ENCODE results near the gene ANXA4. TPM values are rescaled to one million over a fixed set of nuclear protein-coding genes. Genes with fewer than 3 reads are reported as not detected.

The ANXA4 gene
- total RNA-seq, 2 experiments from 2014 or later = 21.4 to 23.9 TPM

- peaks cover 13% of the 10 kb centered on the region for H3K4me1 Mint-ChIP-seq (ENCODE audit: low read depth)
- H3K4me3 Mint-ChIP-seq = peak overlapping the region; percentile 37
- no peaks in the 10 kb centered on the region for H3K27me3 Mint-ChIP-seq (ENCODE audit: low read depth)
- CTCF ChIA-PET = interaction anchor here (0.8 kb wide), 1 partner anchor 80 kb away, joined by 3 read pairs; no protein-coding TSS in a partner anchor
- intact Hi-C loops (cut with micrococcal nuclease) = no loop called here
- H3K27ac Mint-ChIP-seq = peak overlapping the region; percentile 48
- H3K36me3 Mint-ChIP-seq (ENCODE audit: low read depth) = peaks cover 2% of the 10 kb centered on the region
- peak; percentile 25 for DNase-seq
- H3K9me3 Mint-ChIP-seq = no peaks in the 10 kb centered on the region
These were observed 62.5 kb downstream of the ANXA4 start for GRCh38 chr2:69804416-69804815.

GRCh38 chr2:69805887-69806286, 64.0 kb downstream of the ANXA4 start:
- no peaks in the 10 kb centered on the region for H3K27me3 Mint-ChIP-seq (ENCODE audit: low read depth)
- no peaks in the 10 kb centered on the region for H3K9me3 Mint-ChIP-seq
- no peak overlapping the region for H3K4me3 Mint-ChIP-seq
- peaks cover 13% of the 10 kb centered on the region for H3K4me1 Mint-ChIP-seq (ENCODE audit: low read depth)
- H3K27ac Mint-ChIP-seq = no peak overlapping the region
- CTCF ChIA-PET = interaction anchor here (0.6 to 2.8 kb wide), 3 partner anchors 11 to 241 kb away, joined by 3 to 16 read pairs (median 6); no protein-coding TSS in a partner anchor
- peaks cover 2% of the 10 kb centered on the region for H3K36me3 Mint-ChIP-seq (ENCODE audit: low read depth)
- no peak for DNase-seq
- intact Hi-C loops (cut with micrococcal nuclease) = no loop called here

DNA sequence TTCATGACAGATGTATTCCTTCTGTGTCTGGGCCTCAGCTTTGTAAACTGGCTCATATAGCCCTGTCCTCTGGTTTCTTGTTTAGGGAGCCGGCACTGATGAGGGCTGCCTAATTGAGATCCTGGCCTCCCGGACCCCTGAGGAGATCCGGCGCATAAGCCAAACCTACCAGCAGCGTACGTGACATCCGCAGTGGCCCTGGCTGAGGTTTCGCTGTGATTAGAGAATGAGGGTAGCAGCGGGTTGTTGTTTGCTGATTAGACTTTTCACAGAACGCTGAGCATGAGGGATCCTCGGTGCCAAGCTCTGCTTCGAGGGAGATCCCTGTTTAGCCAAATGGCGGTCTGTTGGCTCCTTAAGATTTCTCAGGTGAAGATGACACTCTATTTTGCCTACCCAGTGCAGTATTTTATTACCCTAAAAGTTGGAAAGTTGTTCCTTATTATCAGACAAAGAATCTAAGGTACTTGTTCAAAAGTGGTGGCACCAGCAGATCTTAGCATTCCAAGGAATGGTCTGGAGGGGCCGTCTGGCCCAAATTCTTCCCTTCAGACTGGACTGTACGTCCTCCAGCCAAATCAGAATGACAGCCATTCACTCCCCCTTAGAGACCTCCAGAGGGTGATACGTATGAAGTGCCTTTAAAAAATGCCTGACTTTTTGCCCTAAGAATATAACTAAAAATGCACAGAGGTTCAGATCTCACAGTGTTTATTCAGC, 66.0 kb downstream of the ANXA4 start:
- H3K9me3 Mint-ChIP-seq = no peaks in the 10 kb centered on the region
- H3K27me3 Mint-ChIP-seq (ENCODE audit: low read depth) = no peaks in the 10 kb centered on the region
- H3K27ac Mint-ChIP-seq = no peak overlapping the region
- intact Hi-C loops (cut with micrococcal nuclease) = no loop called here
- DNase-seq = no peak
- H3K4me1 Mint-ChIP-seq (ENCODE audit: low read depth) = peaks cover 13% of the 10 kb centered on the region
- CTCF ChIA-PET = interaction anchor here (2.5 to 2.8 kb wide), 2 partner anchors 83 to 84 kb away, joined by 16 to 18 read pairs; no protein-coding TSS in a partner anchor
- H3K4me3 Mint-ChIP-seq = no peak overlapping the region
- H3K36me3 Mint-ChIP-seq (ENCODE audit: low read depth) = peaks cover 2% of the 10 kb centered on the region

DNA sequence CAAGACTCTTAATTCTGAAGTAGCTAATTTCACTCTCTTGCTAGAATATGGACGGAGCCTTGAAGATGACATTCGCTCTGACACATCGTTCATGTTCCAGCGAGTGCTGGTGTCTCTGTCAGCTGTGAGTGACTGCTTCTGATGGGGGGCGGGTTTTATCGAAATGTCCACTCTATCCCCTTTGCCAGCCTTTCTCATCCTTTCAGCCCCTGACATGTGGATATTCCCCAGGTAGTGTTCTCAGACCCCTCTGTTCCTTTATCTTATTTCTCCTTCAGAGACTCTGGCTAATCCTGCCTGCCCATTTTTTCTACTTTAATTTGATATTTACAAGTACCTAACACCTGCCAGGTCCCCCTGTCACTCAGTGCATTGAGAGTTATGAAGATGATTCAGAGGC, 68.6 kb downstream of the ANXA4 start:
- DNase-seq = no peak
- intact Hi-C loops (cut with micrococcal nuclease) = no loop called here
- Mint-ChIP-seq H3K9me3 (no peaks in the 10 kb centered on the region), H3K27ac (no peak overlapping the region), H3K4me3 (no peak overlapping the region), H3K36me3 (ENCODE audit: low read depth) (no peaks in the 10 kb centered on the region), H3K27me3 (ENCODE audit: low read depth) (no peaks in the 10 kb centered on the region), H3K4me1 (ENCODE audit: low read depth) (no peaks in the 10 kb centered on the region)
- CTCF ChIA-PET = interaction anchor here (2.5 kb wide), 1 partner anchor 86 kb away, joined by 18 read pairs; no protein-coding TSS in a partner anchor

GRCh38 chr2:69811018-69811417, 69.1 kb downstream of the ANXA4 start:
- CTCF ChIA-PET = interaction anchor here (2.5 kb wide), 1 partner anchor 86 kb away, joined by 16 read pairs; no protein-coding TSS in a partner anchor
- Mint-ChIP-seq H3K4me1 (ENCODE audit: low read depth) (no peaks in the 10 kb centered on the region), H3K36me3 (ENCODE audit: low read depth) (no peaks in the 10 kb centered on the region), H3K27me3 (ENCODE audit: low read depth) (no peaks in the 10 kb centered on the region), H3K9me3 (no peaks in the 10 kb centered on the region), H3K27ac (no peak overlapping the region), H3K4me3 (no peak overlapping the region)
- no peak for DNase-seq
- intact Hi-C loops (cut with micrococcal nuclease) = no loop called here

- Mint-ChIP-seq H3K4me3 (no peak overlapping the region), H3K27ac (no peak overlapping the region), H3K9me3 (no peaks in the 10 kb centered on the region), H3K27me3 (ENCODE audit: low read depth) (no peaks in the 10 kb centered on the region), H3K36me3 (ENCODE audit: low read depth) (no peaks in the 10 kb centered on the region), H3K4me1 (ENCODE audit: low read depth) (no peaks in the 10 kb centered on the region)
- no peak for DNase-seq
- CTCF ChIA-PET = interaction anchor here (0.6 to 2.5 kb wide), 3 partner anchors 87 to 1185 kb away, joined by 3 to 16 read pairs (median 4); no protein-coding TSS in a partner anchor
- intact Hi-C loops (cut with micrococcal nuclease) = no loop called here
These were observed 69.7 kb downstream of the ANXA4 start for GRCh38 chr2:69811591-69811990.

GRCh38 chr2:69815717-69816116, 73.8 kb downstream of the ANXA4 start:
- Mint-ChIP-seq H3K4me3 (no peak overlapping the region), H3K4me1 (ENCODE audit: low read depth) (peaks cover 2% of the 10 kb centered on the region), H3K27me3 (ENCODE audit: low read depth) (no peaks in the 10 kb centered on the region), H3K9me3 (no peaks in the 10 kb centered on the region), H3K27ac (no peak overlapping the region), H3K36me3 (ENCODE audit: low read depth) (no peaks in the 10 kb centered on the region)
- no peak for DNase-seq
- intact Hi-C loops (cut with micrococcal nuclease) = loop anchor here (2.0 kb wide), 1 partner anchor 41 kb away; no protein-coding TSS in a partner anchor
- CTCF ChIA-PET = interaction anchor here (1.1 to 9.2 kb wide), 10 partner anchors 17 to 149 kb away, joined by 3 to 234 read pairs (median 4); no protein-coding TSS in a partner anchor

DNA sequence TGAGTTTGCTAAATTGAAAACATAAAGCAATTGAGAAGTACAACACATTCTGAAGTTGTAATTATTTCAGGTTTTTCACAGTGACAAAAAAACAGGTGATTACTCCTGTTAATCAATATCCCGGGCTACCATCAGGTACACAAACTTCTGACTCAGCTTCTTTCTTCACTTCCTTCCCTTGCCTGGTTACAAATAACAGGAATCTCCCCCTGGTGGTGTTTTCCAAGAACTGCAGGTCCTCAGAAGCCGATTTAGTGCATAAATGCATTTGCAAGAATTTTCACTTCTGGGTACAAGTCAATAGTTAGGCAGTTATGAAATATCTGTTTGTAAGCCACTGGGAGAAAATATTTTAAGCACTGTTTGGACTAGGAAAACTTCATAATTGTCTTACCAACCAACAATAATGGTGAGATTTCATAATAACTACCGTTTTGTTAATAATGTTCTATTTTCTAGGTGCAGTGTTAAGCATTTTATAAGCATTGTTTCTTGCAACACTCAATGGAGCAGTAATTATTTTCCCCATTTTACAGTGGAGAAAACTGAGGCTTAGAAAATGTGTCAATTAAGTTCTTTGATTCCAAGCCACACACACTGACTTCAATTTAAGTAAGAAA, 75.1 kb downstream of the ANXA4 start:
- intact Hi-C loops (cut with micrococcal nuclease) = loop anchor here (1.0 to 2.0 kb wide), 4 partner anchors 12 to 93 kb away; partner anchors contain the start of genes ANXA4 and GMCL1
- no peaks in the 10 kb centered on the region for H3K9me3 Mint-ChIP-seq

DNA sequence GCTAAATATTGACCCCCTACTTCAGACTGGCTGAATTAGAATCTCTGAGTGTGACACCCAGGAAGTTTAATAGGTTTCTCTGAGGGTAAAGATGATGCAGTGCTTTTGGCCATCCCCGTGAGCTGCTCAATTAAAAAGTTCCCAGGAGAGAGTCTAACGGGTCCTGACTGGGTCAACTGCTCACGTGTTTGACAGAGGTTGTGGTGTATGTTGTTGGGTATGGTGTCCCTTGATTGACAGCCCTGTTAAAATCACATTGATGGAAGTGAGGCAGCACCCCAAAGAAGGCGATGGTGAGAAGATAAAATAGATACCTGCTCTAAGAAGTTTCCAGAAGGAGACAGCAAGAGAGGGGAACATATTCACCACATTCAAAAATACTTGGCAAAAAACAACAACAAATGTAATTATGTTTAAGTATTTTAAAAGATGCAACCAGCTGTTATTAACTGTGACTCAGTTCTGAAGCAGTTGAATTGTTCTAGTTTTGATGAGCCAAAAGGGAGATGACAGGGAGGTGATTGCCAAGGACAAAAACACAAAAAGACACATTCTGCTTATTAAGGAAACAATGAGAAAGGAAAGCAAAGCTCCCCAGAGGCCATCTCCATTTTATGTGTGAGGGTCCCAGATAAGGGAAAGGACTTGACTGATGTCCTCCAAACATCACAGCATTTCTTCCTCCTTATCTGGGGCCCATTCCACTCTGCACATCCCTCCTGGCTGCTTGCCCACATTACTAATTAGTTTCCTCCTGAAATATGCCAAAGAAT, 76.0 kb downstream of the ANXA4 start:
- no peaks in the 10 kb centered on the region for H3K36me3 Mint-ChIP-seq (ENCODE audit: low read depth)
- no peak overlapping the region for H3K4me3 Mint-ChIP-seq
- peaks cover 2% of the 10 kb centered on the region for H3K4me1 Mint-ChIP-seq (ENCODE audit: low read depth)
- CTCF ChIA-PET = interaction anchor here (1.0 to 9.2 kb wide), 8 partner anchors 10 to 225 kb away, joined by 3 to 234 read pairs (median 5); partner anchors contain the start of gene GMCL1
- no peaks in the 10 kb centered on the region for H3K27me3 Mint-ChIP-seq (ENCODE audit: low read depth)
- no peaks in the 10 kb centered on the region for H3K9me3 Mint-ChIP-seq
- H3K27ac Mint-ChIP-seq = no peak overlapping the region
- DNase-seq = no peak
- intact Hi-C loops (cut with micrococcal nuclease) = loop anchor here (1.0 to 2.0 kb wide), 4 partner anchors 11 to 94 kb away; partner anchors contain the start of genes ANXA4 and GMCL1

More for the DNA sequence above, 75.1 kb downstream of the ANXA4 start:
- Mint-ChIP-seq H3K27ac (no peak overlapping the region), H3K4me1 (ENCODE audit: low read depth) (peaks cover 2% of the 10 kb centered on the region), H3K27me3 (ENCODE audit: low read depth) (no peaks in the 10 kb centered on the region), H3K36me3 (ENCODE audit: low read depth) (no peaks in the 10 kb centered on the region), H3K4me3 (no peak overlapping the region)
- CTCF ChIA-PET = interaction anchor here (0.6 to 9.2 kb wide), 20 partner anchors 11 to 323 kb away, joined by 3 to 234 read pairs (median 4); partner anchors contain the start of gene GMCL1
- peak; percentile 88 for DNase-seq

GRCh38 chr2:69827796-69828540, 86.0 kb downstream of the ANXA4 start:
- DNase-seq = no peak
- Mint-ChIP-seq H3K36me3 (ENCODE audit: low read depth) (peaks cover 8% of the 10 kb centered on the region), H3K27me3 (ENCODE audit: low read depth) (no peaks in the 10 kb centered on the region), H3K9me3 (no peaks in the 10 kb centered on the region), H3K27ac (peak overlapping the region; percentile 88), H3K4me3 (peak overlapping the region; percentile 94), H3K4me1 (ENCODE audit: low read depth) (peaks cover 38% of the 10 kb centered on the region)
- CTCF ChIA-PET = interaction anchor here (0.5 to 3.3 kb wide), 6 partner anchors 11 to 484 kb away, joined by 3 to 20 read pairs (median 3); no protein-coding TSS in a partner anchor
- intact Hi-C loops (cut with micrococcal nuclease) = loop anchor here (2.0 to 5.0 kb wide), 4 partner anchors 53 to 421 kb away; partner anchors contain the start of genes NFU1 and TIA1

GRCh38 chr2:69828938-69829255, 87.0 kb downstream of the ANXA4 start:
- Mint-ChIP-seq H3K4me1 (ENCODE audit: low read depth) (peaks cover 46% of the 10 kb centered on the region), H3K9me3 (no peaks in the 10 kb centered on the region), H3K36me3 (ENCODE audit: low read depth) (peaks cover 10% of the 10 kb centered on the region), H3K4me3 (peak overlapping the region; percentile 94), H3K27me3 (ENCODE audit: low read depth) (no peaks in the 10 kb centered on the region), H3K27ac (peak overlapping the region; percentile 88)
- DNase-seq = no peak
- CTCF ChIA-PET = interaction anchor here (3.1 to 3.3 kb wide), 2 partner anchors 12 to 103 kb away, joined by 19 to 20 read pairs; no protein-coding TSS in a partner anchor
- intact Hi-C loops (cut with micrococcal nuclease) = loop anchor here (1.0 to 5.0 kb wide), 15 partner anchors 12 to 464 kb away; partner anchors contain the start of genes ANXA4, GFPT1, NFU1 and PCBP1
